TTC549 (cell line): ENCODE data around the gene CLPSL1.
A peak's percentile ranks its signal among the peaks of the same experiment; 100 is the strongest.
"Not testable (repeated sequence)": the region's sequence is repeated elsewhere in the genome, so short reads cannot be mapped to it uniquely, and the experiment has no call there.

Experiments
- FAIRE-seq: peaks from 2 replicates; lab custom pipeline; 2012; peaks lifted over from hg19 to GRCh38; lab: Jason Lieb, UNC

CLPSL1 gene

DNA sequence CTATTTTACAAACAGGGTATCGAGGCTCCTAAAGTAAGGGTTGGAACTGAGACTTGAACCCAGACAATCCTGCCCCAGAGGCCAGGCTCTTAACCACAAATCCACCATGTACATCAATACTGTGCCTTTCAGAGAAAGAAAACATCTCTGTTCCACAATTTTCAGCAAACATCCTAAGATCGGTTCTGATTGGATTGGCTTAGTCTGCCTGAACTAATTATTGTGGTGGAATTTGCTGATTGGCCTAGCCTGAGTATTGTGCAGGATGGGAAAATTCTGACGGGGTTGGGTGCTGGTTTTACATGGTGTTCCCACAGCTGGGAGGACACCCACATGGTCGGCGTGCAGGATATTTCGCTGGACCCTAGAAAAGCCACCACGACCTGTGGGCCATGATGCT, at the start of gene CLPSL1:
Gene CLPSL1, plus strand, starts transcription at position 301 of the 400 bp plus-strand sequence. Its CDS starts 92 bp downstream, at position 393.
- no peak for FAIRE-seq

DNA sequence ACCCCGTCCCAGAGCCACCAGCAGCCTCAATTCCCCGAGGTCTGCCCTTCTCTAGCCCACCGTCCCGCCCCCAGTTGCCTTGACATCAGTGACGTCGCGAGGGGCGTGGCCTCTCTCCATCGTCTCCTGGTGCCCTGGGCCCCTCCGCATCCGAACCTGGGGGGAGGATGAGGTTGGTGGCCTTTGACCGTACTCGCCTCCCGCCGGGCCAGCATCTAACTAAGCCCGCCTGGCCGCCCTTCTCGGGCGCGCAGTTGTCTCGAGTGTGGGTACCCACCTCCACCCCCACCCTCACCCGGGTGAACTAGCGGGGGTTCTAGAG, 49.4 kb upstream of the CLPSL1 start:
- FAIRE-seq, result no peak

GRCh38 chr6:35731736-35732532, 48.9 kb upstream of the CLPSL1 start:
- no peak for FAIRE-seq

- FAIRE-seq, result no peak
Observed at GRCh38 chr6:35733633-35734032, 47.2 kb upstream of the CLPSL1 start.

- FAIRE-seq, result not testable (repeated sequence)
Observed at GRCh38 chr6:35734319-35734718, 46.5 kb upstream of the CLPSL1 start.

GRCh38 chr6:35735452-35735851, 45.4 kb upstream of the CLPSL1 start:
- no peak for FAIRE-seq

DNA sequence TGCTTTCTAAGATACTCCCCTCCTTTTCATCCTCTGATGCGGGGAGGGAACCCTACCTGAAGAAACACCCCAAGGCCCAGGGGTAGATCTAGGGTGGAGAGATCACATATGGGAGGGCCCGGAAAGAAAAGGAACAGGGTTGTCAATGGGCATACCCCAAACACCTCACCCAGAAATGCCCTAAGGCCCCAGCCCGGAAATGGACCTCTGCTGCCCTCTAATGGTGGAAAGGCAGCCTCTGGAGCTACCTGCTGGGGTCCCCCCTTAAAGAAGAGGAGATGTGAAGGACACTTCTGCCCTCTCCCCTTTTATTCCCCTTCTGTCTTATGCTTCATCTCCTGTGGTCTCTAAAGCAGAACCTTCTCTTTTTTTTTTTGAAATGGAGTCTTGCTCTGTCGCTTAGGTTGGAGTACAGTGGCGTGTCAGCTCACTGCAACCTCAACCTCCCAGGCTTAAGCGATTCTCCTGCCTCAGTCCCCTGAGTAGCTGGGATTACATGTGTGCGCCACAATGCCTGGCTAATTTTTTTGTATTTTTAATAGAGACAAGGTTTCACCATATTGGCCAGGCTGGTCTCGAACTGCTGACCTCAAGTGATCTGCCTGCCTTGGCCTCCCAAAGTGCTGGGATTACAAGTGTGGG, 44.4 kb upstream of the CLPSL1 start:
- no peak for FAIRE-seq

DNA sequence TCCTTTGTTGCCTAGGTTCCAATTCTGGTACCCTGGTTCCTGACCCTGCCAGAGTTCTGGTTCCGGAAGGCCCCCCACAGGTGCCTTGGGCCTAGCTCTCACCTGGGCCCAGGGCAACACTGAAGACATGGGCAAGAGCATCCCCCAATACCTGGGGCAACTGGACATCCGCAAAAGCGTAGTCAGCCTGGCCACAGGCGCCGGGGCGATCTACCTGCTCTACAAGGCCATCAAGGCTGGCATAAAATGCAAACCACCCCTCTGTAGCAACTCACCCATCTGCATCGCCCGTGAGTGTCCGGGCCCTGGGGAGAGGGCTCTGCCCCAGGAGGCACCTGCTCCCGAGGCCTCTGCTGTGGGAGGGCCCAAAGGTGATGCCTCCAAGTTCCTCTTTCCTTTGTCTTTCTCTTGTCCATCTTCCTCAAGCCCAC, 43.8 kb upstream of the CLPSL1 start, which contains the start of gene ARMC12:
Gene ARMC12, plus strand, starts transcription at position 51 of the 431 bp plus-strand sequence. Its CDS starts 77 bp downstream, at position 128.
- FAIRE-seq, result no peak

DNA sequence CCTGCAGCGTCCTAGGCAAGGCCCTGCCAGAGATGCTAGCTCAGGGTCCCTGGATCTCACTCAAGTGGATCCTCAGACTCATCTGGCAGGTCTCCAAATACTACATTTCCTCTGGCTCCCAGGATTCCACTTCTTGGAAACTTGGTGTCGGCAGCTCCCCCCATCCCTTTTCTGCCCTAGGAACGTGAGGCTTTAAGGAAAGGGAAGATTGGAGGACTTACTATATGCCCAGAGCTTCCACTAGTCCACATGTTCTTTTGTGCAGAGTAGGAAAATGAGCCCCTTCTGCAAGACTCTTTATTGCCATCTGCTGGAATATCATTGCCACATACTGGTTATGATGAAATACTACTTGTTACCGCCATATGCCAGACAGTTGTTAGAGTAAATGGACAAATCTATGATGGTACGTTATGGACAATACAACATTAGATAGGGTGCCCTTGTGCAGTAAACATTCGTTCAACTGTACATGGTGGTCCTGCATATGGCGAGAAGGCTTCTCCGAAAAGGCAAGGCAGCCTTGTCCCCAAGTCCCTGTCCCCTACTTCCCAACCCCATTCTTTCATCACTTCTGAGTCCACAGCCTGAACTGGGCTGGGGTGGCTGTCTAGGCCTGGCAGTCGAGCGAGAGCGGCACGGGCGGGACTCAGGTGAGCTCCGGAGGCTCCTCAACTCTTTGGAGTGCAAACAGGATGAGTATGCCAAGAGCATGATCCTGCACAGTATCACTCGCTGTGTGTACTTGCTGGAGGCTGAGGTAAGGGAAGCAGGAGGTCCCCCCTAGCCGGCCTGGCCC, 43.2 kb upstream of the CLPSL1 start:
- peak; percentile 78 for FAIRE-seq

DNA sequence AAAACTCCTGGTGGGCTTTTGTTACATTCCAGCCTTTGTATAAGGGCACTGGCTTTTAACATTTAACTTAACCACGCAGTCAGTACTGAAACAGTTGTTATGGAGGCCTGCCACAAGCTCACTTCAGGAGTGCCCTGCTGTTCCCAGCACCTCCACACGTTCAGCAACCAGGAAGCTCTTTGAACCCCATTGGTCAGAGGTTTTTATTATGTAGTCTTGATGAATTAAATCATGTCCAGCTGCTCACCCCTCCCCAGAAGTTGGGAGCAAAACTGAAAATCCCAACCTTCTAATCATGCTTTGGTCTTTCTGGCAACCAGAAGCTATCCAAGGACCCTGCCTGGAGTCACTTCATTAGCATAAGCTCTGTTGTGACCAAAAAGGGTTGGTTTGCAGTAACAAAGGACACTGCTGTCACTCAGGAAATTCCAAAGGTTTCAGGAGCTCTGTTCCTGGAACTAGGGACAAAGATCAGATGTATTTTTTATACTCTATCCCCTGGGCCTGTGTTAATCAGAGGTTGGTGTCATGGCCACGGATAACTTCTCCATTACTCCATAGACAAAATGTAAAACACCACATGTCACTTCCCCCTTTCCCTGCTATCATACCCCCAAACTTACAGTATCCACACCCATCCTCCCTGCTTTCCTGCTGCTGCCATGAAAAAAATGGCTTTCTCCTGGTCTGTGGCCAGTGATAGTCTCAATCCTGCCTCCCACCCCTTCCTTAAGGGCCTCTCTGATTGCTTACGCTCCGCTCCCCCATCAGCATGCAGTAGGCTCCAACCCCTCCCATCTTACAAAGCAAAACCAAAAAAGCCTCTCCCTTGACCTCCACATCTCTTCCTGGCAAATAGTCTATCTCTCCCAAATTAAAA, 40.9 kb upstream of the CLPSL1 start:
- FAIRE-seq, result no peak

DNA sequence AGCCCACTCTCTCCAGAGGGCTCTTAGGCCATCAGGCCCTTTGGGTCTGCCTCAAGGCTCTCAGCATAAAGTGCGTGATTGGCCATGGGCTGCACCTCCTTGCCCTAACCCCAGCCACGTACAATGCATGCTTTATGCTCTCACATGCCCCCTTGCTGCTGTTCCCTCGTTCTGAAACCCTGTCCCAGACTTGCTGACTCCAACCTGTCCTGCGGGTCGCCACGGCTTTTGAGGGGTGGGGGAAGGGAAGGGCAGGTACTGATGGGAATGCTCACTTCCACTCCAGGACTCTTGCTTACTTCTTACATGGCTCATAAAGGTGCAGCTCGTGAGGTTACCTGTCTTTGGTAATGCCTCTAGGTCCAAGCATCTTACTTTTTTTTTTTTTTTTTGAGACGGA, 38.0 kb upstream of the CLPSL1 start:
- no peak for FAIRE-seq

DNA sequence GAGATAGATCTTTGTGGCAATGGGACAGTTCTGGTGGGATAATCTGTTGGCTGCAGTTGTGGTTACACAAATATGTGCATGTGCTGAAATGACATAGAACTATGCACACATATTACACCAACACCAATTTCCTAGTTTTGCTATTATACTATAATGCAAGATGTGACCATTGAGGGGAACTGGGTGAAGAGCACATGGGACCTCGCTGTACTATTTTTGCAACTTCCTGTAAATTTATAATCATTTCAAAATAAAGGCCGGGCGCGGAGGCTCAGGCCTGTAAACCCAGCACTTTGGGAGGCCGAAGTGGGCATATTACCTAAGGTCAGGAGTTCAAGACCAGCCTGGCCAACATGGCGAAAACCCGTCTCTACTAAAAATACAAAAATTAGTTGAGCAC, 35.3 kb upstream of the CLPSL1 start:
- FAIRE-seq, result no peak

DNA sequence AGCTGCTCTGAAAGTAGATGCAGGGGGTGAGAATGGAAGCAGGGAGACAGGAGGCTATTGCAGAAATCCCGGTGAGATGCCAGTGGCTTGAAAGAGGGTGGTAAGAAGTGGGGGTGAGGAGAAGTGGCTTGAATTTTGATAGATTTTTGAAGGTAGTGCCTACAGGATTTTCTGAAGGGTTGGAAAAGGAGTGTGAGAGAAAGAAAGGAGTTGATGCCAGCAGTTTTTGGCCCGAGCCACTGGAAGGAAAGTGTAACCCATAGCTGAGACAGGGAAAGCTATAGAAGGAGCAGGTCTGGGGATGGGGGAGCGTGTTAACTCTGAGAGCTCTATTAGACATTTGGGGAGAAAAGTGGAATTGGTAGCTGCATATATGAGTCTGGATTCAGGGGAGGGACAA, 34.3 kb upstream of the CLPSL1 start:
- FAIRE-seq, result no peak

DNA sequence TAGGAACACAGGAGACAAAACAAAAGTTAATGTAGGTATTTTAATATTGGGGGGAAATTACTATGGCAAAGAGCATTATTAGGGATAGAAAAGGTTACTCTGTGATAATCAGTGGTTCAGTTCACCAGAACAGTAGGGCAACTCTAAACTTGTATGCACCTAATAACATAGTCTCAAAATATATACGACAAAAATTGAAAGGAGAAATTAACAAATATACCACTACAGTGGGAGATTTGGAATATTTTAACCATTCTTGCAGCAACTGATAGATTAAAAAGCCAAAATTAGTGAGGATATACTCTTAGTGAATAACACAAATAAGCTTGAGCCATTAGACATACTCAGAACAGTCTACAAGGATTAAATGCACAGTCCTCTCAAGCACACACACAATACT, 32.9 kb upstream of the CLPSL1 start:
- FAIRE-seq, result no peak

DNA sequence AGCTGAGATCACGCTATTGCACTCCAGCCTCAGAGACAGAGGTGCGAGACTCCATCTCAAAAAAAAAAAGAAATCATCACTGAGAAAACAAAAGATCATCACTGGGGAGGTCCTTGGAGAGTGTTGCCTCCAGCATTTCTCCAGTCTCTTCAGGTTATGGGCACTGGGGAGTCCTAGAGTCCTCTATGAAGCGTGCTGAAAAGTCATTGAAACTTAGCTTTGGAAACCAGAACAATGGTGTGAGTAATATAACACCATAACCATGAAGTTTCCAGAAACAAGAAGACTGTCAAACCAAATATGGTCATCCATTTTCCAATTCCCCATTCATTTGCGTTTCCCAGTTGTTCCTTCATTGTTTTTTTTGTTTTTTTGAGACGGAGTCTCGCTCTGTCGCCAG, 30.3 kb upstream of the CLPSL1 start:
- FAIRE-seq, result no peak

GRCh38 chr6:35751594-35751993, 29.2 kb upstream of the CLPSL1 start:
- FAIRE-seq, result no peak

DNA sequence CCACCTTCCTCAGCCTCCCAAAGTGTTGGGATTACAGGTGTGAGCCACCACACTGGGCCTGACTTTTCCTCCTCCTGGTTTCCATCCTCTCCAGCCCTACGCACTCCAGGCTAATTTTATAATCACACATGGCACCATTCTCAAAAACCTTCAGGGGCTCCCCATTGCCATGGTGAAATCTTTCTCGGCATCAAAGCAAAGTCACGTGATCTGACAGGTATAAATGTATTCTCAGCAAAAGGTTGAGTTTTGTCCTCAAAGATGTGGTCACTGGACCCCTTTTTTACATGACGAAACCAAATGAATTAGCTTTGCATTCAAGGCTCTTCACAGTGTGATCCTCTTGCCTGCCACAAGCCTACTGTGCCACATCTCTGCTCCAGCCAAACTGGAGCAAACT, 28.5 kb upstream of the CLPSL1 start:
- no peak for FAIRE-seq

GRCh38 chr6:35754452-35755277, 26.2 kb upstream of the CLPSL1 start:
- no peak for FAIRE-seq

DNA sequence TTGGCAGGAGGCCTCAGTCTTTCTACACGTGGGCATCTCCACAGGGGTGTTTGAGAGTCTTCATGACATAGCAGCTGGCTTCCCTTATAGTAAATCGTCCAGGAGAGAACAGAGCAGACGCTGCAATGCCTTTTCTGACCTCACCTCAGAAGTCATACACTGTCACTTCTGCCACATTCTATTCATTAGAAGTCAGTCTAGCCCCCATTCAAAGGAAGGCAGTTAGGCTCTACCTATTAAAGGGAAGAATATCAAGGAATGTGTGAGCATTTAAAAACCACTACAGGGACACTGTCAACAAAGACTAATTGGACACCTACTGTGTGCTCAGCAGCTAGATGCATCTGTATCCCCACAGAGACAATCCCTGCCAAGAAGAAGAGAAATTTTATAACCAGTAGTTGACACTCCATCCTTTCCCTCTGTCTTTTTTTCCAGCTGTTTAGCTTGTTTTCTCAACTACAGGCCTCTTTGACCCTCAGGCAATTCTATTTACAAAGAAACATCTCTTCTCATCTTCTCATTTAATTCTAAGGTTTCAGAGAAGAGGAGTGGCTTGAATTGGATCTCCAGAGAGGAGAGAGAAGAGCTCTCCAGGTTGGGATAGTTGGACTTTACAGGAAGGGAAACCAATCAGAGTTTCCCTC, 25.4 kb upstream of the CLPSL1 start:
- no peak for FAIRE-seq

- FAIRE-seq, result no peak
Observed at GRCh38 chr6:35757456-35758123, 23.2 kb upstream of the CLPSL1 start.
